GM18520 (cell line): ENCODE results near the gene HSD11B1.
"Not testable (repeated sequence)": the region's sequence is repeated elsewhere in the genome, so short reads cannot be mapped to it uniquely, and the experiment has no call there.

Experiments used
- ATAC-seq: cut with Tn5 transposase; IDR thresholded peaks from one replicate; pipeline ENCODE4 v1.9.1; 2021; ENCODE audit not compliant: unreplicated experiment

Gene HSD11B1

GRCh38 chr1:209689477-209689876 is 15.2 kb upstream of the HSD11B1 start:
- no peak for ATAC-seq

GRCh38 chr1:209691237-209691636 is 13.4 kb upstream of the HSD11B1 start:
- no peak for ATAC-seq

GRCh38 chr1:209692296-209692695 is 12.3 kb upstream of the HSD11B1 start:
- ATAC-seq: no peak

DNA sequence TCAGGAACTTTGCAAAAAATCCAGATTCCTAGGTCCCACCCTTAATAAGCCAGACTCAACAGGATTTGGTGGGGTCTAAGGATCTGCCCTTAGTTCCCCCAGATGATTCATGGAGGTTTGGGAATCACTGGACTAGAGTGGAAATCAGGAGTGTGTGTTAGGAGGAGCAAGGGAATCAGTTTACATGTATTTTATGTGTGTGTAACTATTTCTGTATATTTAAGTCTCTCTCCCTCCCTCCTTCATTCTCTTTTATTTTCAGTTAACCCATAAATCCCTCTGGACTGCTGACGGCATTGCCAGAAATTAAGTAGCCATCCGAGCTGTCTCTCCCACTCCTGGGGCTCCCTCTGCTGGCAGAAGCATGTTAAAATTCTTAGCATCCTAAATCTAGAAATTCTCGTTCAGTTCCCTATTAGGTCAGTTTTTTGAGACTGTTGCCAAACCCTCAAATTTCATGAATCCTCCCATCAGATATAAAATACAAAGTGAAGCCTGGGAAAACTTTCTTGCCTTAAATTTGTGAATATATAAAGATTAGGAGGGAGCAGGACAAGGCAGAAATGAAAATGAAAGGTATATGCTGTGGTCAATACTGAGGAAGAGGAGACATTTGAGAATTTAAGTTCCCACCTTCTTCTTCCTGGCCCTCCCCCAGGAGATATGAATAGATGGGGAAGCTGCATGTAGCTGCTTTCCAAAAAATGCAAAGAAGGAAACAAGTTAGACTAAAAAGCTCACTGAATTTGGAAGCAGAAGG is 11.7 kb upstream of the HSD11B1 start:
- no peak for ATAC-seq

GRCh38 chr1:209696673-209697072 is 8.0 kb upstream of the HSD11B1 start:
- ATAC-seq: no peak

DNA sequence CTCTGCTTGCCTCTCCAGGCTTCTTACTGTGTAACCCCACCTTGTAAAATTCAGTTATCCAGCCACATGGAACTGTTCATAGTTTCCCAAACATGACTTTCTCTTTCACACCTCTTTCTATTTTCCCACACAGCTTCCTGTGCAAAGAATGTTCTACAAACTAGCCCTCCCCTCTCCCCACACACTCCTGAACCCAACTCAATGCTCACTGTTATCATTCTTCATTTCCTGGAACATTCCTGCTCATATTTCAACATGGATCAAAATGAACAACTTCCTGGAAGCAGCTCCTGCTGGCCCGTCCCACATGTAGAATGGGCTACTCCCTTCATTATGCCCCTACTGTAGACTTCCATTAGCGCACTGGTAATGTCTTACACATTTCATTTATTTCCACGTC is 7.5 kb upstream of the HSD11B1 start:
- ATAC-seq: no peak

DNA sequence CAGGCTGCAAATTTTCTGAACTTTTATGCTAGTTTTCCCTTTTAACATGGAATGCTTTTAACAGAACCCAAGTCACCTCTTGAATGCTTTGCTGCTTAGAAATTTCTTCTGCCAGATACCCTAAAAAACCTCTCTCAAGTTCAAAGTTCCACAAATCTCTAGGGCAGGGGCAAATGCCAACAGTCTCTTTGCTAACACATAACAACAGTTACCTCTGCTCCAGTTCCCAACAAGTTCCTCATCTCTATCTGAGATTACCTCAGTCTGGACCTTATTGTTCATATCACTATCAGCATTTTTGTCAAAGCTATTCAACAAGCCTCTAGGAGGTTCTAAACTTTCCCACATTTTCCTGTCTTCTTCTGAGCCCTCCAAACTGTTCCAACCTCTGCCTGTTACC is 4.0 kb upstream of the HSD11B1 start:
- not testable (repeated sequence) for ATAC-seq

DNA sequence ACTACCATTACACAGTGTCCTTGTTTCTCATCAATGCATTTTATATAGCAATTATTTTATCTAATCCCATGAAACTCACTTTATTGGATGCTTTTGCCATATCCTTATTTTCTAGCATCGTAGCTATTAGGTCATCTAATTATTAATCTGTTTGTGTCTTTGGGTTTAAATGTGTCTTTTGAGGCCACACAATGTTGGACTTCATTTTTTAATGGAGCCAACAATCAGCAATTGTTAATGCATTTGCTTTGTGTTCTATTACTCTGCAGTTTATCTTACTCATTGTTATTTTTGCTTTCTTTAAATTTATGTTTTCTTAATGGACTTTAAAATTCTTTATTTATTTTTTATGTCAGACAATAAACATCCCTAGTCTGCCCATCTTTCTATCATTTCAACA is 1.8 kb upstream of the HSD11B1 start:
- ATAC-seq: no peak

DNA sequence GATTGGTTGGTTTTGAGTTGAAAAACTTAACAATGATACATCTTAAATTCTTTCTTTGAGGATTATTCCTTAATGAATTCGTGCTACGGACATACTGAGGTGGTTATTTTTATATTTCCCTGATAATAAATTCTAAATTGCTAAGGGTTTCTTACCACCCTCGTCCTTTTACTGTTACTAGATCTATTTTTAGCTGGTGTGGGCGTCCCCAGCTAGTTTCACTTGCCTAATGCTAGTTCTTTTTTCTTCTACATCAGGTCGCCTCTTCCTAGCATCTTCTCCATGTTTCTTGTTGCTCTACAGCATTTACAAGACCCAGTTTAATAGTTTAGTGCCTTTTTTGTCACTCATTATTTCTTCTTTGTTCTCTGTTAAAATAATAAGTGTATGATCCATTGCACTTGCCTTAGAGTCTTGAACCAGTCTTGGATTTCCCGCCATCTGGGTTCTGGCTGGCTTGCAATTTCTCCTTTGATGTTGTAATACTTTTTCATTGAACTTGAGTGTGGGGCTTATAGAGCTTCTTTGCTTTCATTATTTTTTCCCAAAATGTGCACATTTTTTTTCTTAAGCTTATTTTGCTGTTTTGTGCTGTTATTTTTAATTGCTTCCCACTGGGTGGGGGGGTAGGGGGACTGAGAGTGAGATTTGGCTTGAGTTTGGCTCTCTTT is 677 bp upstream of the HSD11B1 start:
- no peak for ATAC-seq

- no peak for ATAC-seq
Measured at GRCh38 chr1:209705033-209705598, 470 bp downstream of the HSD11B1 start.

DNA sequence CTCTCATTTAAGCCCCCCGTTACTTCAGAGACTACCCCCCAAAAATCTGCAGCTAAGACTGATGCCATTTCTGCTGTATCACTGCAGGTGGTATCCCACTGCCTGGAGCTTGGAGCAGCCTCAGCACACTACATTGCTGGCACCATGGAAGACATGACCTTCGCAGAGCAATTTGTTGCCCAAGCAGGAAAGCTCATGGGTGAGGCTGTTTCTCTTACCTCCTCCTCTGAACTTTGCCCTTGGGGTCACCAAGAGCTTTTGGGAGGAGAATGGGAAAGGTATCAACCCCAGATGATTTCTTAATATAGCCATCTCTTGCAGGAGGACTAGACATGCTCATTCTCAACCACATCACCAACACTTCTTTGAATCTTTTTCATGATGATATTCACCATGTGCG is 2.0 kb downstream of the HSD11B1 start:
- ATAC-seq: no peak

GRCh38 chr1:209707308-209707707 is 2.7 kb downstream of the HSD11B1 start:
- ATAC-seq: no peak

GRCh38 chr1:209708297-209708696 is 3.7 kb downstream of the HSD11B1 start:
- no peak for ATAC-seq

GRCh38 chr1:209710093-209710492 is 5.4 kb downstream of the HSD11B1 start:
- no peak for ATAC-seq

DNA sequence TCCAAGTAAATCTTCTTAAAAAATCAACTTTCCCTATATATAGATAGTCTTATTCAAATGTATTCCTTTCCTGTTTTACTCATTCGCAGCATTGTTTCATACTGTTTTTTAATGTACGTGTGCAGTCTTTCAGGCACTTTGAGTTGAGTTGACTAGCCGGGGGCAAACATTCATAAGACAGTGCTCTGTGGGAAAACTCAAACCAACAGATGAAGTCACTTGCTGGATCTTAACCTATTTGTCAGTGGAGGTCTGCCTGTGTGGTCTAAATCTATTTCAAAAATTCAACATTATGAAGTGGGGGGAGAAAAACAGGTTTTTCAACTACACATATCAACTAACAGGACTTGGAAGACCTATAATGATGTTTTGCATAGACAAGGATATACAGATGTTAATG is 6.2 kb downstream of the HSD11B1 start:
- no peak for ATAC-seq

- no peak for ATAC-seq
Measured at GRCh38 chr1:209714338-209714737, 9.7 kb downstream of the HSD11B1 start.

DNA sequence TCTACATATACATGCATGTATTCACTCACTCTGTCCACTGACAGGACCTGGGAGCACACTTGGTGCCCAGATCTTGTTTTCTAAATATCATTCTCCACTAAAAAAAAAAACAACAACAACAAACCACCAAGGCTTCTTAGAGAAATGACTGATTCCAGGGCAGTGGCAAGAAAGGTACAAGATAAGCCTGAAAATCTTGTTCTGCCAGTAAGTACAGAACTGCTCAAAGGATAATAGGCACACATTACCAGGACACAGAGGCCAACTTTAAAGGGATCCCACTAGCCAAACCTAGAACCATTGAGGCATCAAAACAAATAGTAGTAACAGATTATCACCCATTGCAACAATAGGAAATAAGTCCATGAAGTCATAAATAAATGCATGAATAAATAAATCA is 10.7 kb downstream of the HSD11B1 start:
- no peak for ATAC-seq

- no peak for ATAC-seq
Measured at GRCh38 chr1:209717818-209718217, 13.2 kb downstream of the HSD11B1 start.

DNA sequence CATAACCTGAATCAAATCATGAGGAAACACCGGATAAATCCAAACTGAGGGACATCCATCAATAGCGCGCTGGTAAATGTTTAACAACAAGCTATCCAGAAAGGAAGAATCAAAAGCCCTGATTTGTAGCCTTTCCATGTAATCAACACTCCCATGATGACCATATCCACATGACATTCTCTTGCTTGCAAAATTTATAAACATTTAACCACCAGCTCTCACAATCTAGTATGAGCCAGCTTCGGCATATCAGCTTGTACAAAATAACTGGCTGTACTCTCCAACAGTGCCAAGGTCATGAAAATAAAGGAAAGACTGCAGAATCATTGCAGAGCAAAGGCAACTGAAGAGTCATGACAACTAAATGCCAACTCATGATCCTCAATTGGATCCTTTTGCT is 15.7 kb downstream of the HSD11B1 start:
- ATAC-seq: no peak

DNA sequence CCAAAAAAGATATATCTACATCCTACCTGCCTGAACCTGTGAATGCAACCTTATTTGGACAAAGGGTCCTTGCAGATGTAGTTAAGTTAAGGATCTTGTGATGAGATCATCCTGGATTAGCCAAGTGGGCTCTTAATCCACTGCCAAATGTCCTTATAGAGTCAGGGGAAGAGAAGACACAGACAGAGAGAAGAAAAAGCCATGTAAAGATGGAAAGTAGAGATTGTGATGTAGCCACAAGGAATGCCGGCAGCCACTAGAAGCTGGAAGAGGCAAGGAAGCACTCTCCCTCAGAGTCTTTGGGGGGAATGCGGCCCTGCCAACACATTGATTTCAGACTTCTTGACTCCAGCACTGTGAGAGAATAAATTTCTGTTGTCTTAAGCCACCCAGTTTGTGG is 16.2 kb downstream of the HSD11B1 start:
- no peak for ATAC-seq

GRCh38 chr1:209721323-209721722 is 16.7 kb downstream of the HSD11B1 start:
- ATAC-seq: no peak

DNA sequence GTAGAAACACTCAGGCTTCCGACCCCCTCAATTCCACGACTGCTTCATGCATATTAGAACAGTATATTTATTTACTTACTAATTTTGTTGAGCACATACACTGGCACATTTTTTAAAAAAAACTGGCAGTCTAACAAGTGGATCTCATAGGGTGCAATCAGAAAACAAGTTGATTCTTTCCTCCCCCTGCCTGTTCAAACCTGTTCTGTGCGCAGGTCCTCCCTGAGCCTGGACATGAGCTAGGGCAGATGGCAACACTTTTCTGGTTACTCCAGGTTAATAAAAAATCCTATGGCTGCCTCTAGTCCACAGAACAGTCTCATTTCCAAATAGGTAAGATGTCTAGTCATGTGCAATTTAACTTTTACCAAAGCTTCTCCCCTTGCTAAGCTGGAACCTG is 18.6 kb downstream of the HSD11B1 start:
- no peak for ATAC-seq
